ENCODE measurements around the gene DROSHA. TPM values are rescaled to one million over a fixed set of nuclear protein-coding genes. Genes with fewer than 3 reads are reported as not detected.

DROSHA gene
- total RNA-seq, 3 donors from 2014 or later = 31.5 to 52.5 (median 50.8) TPM

DNA sequence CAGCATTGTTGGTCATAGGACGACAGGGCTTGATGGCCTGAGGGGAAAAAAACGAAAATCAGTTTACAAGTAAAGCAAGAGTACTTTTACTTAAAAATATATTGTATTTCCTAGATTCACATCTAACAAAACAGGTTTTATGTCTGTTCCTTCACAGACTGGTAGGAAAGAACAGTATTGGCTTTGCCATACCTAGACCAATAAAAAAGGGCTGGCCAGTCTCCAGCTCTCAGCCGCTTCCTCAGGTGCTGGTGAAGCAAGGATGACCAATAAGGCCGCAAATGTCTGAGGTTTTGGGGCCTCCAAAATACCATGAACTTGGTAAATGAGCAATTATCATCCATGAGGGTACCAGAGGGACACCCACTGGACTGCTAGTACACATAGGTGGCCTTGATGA lies 36.6 kb downstream of the DROSHA start:
- intact Hi-C loops (cut with DNase I; ENCODE audit: low total_unique reads) = no loop called here
- no peak for DNase-seq (ENCODE audit: low spot score in 2 of 2)
- Histone ChIP-seq H3K36me3 (peaks cover 14% of the 10 kb centered on the region), H3K4me1 (no peaks in the 10 kb centered on the region), H3K9me3 (no peaks in the 10 kb centered on the region), H3K27ac (no peak overlapping the region), H3K4me3 (no peak overlapping the region), H3K27me3 (no peaks in the 10 kb centered on the region)
- TF ChIP-seq POLR2AphosphoS5 (IDR thresholded peaks at IDR 0.05) = no peak
- TF ChIP-seq, protein P1, sequence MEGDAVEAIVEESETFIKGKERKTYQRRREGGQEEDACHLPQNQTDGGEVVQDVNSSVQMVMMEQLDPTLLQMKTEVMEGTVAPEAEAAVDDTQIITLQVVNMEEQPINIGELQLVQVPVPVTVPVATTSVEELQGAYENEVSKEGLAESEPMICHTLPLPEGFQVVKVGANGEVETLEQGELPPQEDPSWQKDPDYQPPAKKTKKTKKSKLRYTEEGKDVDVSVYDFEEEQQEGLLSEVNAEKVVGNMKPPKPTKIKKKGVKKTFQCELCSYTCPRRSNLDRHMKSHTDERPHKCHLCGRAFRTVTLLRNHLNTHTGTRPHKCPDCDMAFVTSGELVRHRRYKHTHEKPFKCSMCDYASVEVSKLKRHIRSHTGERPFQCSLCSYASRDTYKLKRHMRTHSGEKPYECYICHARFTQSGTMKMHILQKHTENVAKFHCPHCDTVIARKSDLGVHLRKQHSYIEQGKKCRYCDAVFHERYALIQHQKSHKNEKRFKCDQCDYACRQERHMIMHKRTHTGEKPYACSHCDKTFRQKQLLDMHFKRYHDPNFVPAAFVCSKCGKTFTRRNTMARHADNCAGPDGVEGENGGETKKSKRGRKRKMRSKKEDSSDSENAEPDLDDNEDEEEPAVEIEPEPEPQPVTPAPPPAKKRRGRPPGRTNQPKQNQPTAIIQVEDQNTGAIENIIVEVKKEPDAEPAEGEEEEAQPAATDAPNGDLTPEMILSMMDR (IDR thresholded peaks at IDR 0.05) = no peak
- no peak for TF ChIP-seq POLR2A (IDR thresholded peaks at IDR 0.05)

DNA sequence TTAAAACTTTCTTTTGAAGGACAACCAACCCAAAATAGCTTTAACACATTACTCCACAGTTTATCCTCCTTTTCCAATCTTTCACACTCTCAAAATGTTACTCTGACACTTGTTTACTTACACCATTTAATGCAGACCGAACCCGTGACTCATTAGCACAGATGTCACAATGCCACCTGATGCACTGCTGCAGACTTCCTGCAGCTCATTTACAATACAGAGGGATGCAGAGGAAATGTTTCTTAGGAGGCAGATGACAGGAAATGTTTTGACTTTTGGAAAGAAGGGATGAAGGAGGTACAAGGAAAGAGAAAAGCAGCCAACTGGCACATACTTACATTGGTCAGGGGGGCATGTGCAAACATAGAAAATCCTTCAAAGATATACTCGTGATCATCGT lies 39.0 kb downstream of the DROSHA start:
- Histone ChIP-seq H3K9me3 (no peaks in the 10 kb centered on the region), H3K4me3 (no peak overlapping the region), H3K36me3 (peaks cover 14% of the 10 kb centered on the region), H3K27ac (no peak overlapping the region), H3K4me1 (no peaks in the 10 kb centered on the region), H3K27me3 (no peaks in the 10 kb centered on the region)
- TF ChIP-seq POLR2A (IDR thresholded peaks at IDR 0.05) = no peak
- TF ChIP-seq POLR2AphosphoS5 (IDR thresholded peaks at IDR 0.05) = no peak
- TF ChIP-seq, protein P1 (IDR thresholded peaks at IDR 0.05) = no peak
- DNase-seq (ENCODE audit: low spot score in 2 of 2) = no peak
- intact Hi-C loops (cut with DNase I; ENCODE audit: low total_unique reads) = no loop called here

DNA sequence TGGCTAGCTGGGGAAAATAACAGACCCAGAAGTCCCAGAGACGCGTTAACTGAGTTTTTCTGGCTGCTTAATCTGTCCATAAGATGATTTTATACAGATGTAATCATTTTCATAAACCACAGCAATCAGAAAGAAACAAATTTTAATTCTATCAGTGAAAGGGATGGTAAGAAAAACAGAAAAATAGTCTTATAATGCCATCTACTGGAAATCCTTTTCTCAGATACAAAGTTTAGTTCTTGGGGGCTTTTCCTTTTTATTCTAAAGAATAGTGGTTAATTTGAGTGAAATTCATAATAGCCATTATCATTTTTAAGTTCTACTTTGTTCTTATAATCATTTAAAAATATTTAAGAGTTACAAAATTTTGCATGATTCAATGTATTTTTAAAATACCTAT lies 44.4 kb downstream of the DROSHA start:
- Histone ChIP-seq H3K4me1 (no peaks in the 10 kb centered on the region), H3K36me3 (peaks cover 9% of the 10 kb centered on the region), H3K27me3 (no peaks in the 10 kb centered on the region), H3K9me3 (no peaks in the 10 kb centered on the region), H3K4me3 (no peak overlapping the region), H3K27ac (no peak overlapping the region)
- intact Hi-C loops (cut with DNase I; ENCODE audit: low total_unique reads) = no loop called here
- DNase-seq (ENCODE audit: low spot score in 2 of 2) = no peak
- TF ChIP-seq POLR2A (IDR thresholded peaks at IDR 0.05) = no peak
- TF ChIP-seq POLR2AphosphoS5 (IDR thresholded peaks at IDR 0.05) = no peak
- TF ChIP-seq, protein P1 (IDR thresholded peaks at IDR 0.05) = no peak

DNA sequence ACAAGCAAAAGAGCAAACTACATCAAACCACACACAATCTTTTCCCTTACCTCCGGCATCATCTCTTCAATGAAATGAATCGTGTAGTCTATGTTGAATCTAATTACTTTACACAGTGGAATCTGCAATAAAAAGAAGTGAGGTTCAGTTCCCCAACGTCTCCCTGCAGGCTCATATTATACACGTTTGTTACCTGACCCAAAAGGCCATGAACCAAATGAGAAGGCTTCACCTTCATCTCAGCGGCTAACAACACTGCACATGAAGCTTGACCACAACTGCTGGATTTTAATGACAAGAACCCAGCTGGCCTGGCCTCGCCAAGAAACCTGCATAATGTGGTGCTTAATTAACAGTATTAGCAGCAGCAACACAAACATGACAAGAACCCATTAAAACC lies 45.5 kb downstream of the DROSHA start:
- peaks cover 9% of the 10 kb centered on the region for H3K36me3 ChIP-seq
- TF ChIP-seq POLR2AphosphoS5 (IDR thresholded peaks at IDR 0.05) = no peak
- TF ChIP-seq POLR2A (IDR thresholded peaks at IDR 0.05) = no peak
- TF ChIP-seq, protein P1 (IDR thresholded peaks at IDR 0.05) = no peak
- intact Hi-C loops (cut with DNase I; ENCODE audit: low total_unique reads) = no loop called here

DNA sequence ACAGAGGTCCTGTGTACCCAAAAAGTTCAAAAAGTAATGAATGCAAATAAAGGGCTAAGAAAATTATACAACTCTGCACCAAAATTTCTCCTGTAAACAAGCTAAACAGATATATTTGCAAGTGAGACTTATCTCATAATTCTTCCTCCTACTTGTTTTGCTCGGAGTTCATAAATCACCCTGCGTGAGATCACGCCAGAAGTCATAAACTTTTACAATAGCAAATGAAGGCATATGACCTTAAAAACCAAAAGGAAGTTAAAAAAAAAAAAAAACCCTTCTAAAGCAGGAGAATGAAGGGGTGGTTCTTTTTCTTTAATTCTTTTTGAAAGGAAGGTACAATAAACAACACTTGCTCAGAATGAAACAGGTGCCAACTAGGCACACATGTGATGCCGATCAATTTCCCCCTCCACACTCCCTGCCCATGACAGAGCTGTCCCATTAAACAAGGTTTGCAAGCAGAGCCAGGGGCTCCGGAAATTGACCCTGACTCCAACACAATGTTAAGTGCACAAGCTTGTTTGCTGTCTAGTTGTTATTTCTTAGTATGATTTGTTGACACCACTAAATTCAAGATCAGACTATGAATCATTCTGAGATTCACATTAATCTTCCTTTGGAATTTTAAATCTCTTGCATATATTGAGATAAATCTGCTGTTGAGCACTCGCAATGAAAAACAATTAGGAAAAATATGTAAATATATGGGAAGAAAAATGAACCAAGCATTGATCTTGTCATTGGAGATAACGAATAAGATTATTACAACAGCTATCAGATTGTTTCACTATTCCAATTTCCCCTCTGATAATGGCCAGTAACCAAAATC lies 46.3 kb downstream of the DROSHA start:
- intact Hi-C loops (cut with DNase I; ENCODE audit: low total_unique reads) = no loop called here
- no peak for DNase-seq (ENCODE audit: low spot score in 2 of 2)
- Histone ChIP-seq H3K27me3 (no peaks in the 10 kb centered on the region), H3K27ac (no peak overlapping the region), H3K4me3 (no peak overlapping the region), H3K36me3 (peaks cover 9% of the 10 kb centered on the region), H3K9me3 (no peaks in the 10 kb centered on the region), H3K4me1 (no peaks in the 10 kb centered on the region)
- TF ChIP-seq POLR2A (IDR thresholded peaks at IDR 0.05) (no peak), POLR2AphosphoS5 (IDR thresholded peaks at IDR 0.05) (no peak)
- TF ChIP-seq, protein P1 (IDR thresholded peaks at IDR 0.05) = no peak

More for the DNA sequence above, 45.5 kb downstream of the DROSHA start:
- H3K27ac ChIP-seq = no peak overlapping the region
- no peaks in the 10 kb centered on the region for H3K9me3 ChIP-seq
- H3K4me3 ChIP-seq = no peak overlapping the region
- no peaks in the 10 kb centered on the region for H3K27me3 ChIP-seq
- no peak for DNase-seq (ENCODE audit: low spot score in 2 of 2)
- H3K4me1 ChIP-seq = no peaks in the 10 kb centered on the region

All from breast epithelium (tissue), 4 donors.